Progenitor cell of endocrine pancreas (in vitro differentiated cells): ENCODE measurements around the gene POLR2E. TPM values are rescaled to one million over a fixed set of nuclear protein-coding genes. Genes with fewer than 3 reads are reported as not detected.

Source experiments
- DNase-seq: peaks from one replicate; pipeline ENCODE4 v3.0.0; 2021; ENCODE audit warnings: low spot score; ENCODE audit not compliant: unreplicated experiment
- H3K27ac Mint-ChIP-seq: 2 replicates; pipeline ENCODE4 v1.8.0; 2021; ENCODE audit warnings: mild to moderate bottlenecking, moderate library complexity, mixed read lengths
- H3K27me3 Mint-ChIP-seq: 2 replicates; pipeline ENCODE4 v1.8.0; 2021; ENCODE audit warnings: mixed read lengths
- H3K36me3 Mint-ChIP-seq: 2 replicates; pipeline ENCODE4 v1.8.0; 2022; ENCODE audit warnings: mixed read lengths; ENCODE audit not compliant: insufficient read depth
- H3K4me1 Mint-ChIP-seq: 2 replicates; pipeline ENCODE4 v1.8.0; 2021; ENCODE audit warnings: low read depth, mixed read lengths
- H3K4me3 Mint-ChIP-seq: 2 replicates; pipeline ENCODE4 v1.8.0; 2021; ENCODE audit warnings: low read depth, mild to moderate bottlenecking, moderate library complexity, mixed read lengths
- H3K9me3 Mint-ChIP-seq: 2 replicates; pipeline ENCODE4 v1.8.0; 2021; ENCODE audit warnings: low read depth, mixed read lengths
- CTCF ChIP-seq: fragments of 200-600 bp; sonication (generic); IDR thresholded peaks from one replicate; pipeline ENCODE4 v1.5.0; 2021; ENCODE audit warnings: antibody characterized with exemption, mild to moderate bottlenecking; ENCODE audit not compliant: unreplicated experiment
- total RNA-seq: library from RNA; stranded (reverse); gene quantifications from 2 replicates; pipeline ENCODE4 v1.2.1, GENCODE V29; 2021

The POLR2E gene
- total RNA-seq, 1 donor from 2014 or later = 161 TPM

- no peaks in the 10 kb centered on the region for H3K36me3 Mint-ChIP-seq
- H3K9me3 Mint-ChIP-seq = no peaks in the 10 kb centered on the region
- no peak for DNase-seq
- TF ChIP-seq CTCF = no peak
- no peaks in the 10 kb centered on the region for H3K27me3 Mint-ChIP-seq
- no peak overlapping the region for H3K4me3 Mint-ChIP-seq
- no peak overlapping the region for H3K27ac Mint-ChIP-seq
- peaks cover 4% of the 10 kb centered on the region for H3K4me1 Mint-ChIP-seq
Measured at GRCh38 chr19:1109032-1109551, 13.9 kb upstream of the POLR2E start.

- no peak overlapping the region for H3K27ac Mint-ChIP-seq
- H3K36me3 Mint-ChIP-seq = no peaks in the 10 kb centered on the region
- H3K4me1 Mint-ChIP-seq = peaks cover 6% of the 10 kb centered on the region
- TF ChIP-seq CTCF = no peak
- H3K27me3 Mint-ChIP-seq = no peaks in the 10 kb centered on the region
- H3K9me3 Mint-ChIP-seq = no peaks in the 10 kb centered on the region
- H3K4me3 Mint-ChIP-seq = no peak overlapping the region
- no peak for DNase-seq
Measured at GRCh38 chr19:1108291-1109031, 13.3 kb upstream of the POLR2E start.

GRCh38 chr19:1107661-1108261 lies 12.6 kb upstream of the POLR2E start:
- H3K4me3 Mint-ChIP-seq = no peak overlapping the region
- no peaks in the 10 kb centered on the region for H3K9me3 Mint-ChIP-seq

GRCh38 chr19:1106841-1107660 lies 11.9 kb upstream of the POLR2E start:
- Mint-ChIP-seq H3K27me3 (no peaks in the 10 kb centered on the region), H3K36me3 (no peaks in the 10 kb centered on the region), H3K4me1 (peaks cover 12% of the 10 kb centered on the region), H3K27ac (no peak overlapping the region), H3K9me3 (no peaks in the 10 kb centered on the region), H3K4me3 (peak overlapping the region; percentile 40)
- DNase-seq = no peak
- no peak for TF ChIP-seq CTCF

More at GRCh38 chr19:1107661-1108261, 12.6 kb upstream of the POLR2E start:
- Mint-ChIP-seq H3K27ac (no peak overlapping the region), H3K4me1 (peaks cover 8% of the 10 kb centered on the region), H3K27me3 (no peaks in the 10 kb centered on the region), H3K36me3 (no peaks in the 10 kb centered on the region)
- no peak for TF ChIP-seq CTCF
- no peak for DNase-seq
